HEK293 (cell line): ENCODE measurements around the gene CACHD1.
A peak's percentile ranks its signal among the peaks of the same experiment; 100 is the strongest.

Experiments used
- BCL6B ChIP-seq: fragments of 450-650 bp; formaldehyde crosslinking; IDR thresholded peaks from 2 replicates; pipeline ENCODE4 v1.5.1; 2017; ENCODE audit warnings: missing biosample characterization, missing genetic modification characterization
- FEZF1 ChIP-seq: fragments of 450-650 bp; formaldehyde crosslinking; IDR thresholded peaks from 2 replicates; pipeline ENCODE4 v1.5.1; 2016; ENCODE audit warnings: missing biosample characterization, missing genetic modification characterization
- GLIS1 ChIP-seq: fragments of 450-650 bp; formaldehyde crosslinking; IDR thresholded peaks from 2 replicates; pipeline ENCODE4 v1.5.1; 2016; ENCODE audit warnings: missing biosample characterization, missing genetic modification characterization
- HIC1 ChIP-seq: fragments of 450-650 bp; formaldehyde crosslinking; IDR thresholded peaks from 2 replicates; pipeline ENCODE4 v1.5.1; 2016; ENCODE audit warnings: missing biosample characterization, missing genetic modification characterization
- KLF16 ChIP-seq: fragments of 450-650 bp; formaldehyde crosslinking; IDR thresholded peaks from 2 replicates; pipeline ENCODE4 v1.5.1; 2017; ENCODE audit warnings: missing biosample characterization, missing genetic modification characterization
- MYNN ChIP-seq: fragments of 450-650 bp; formaldehyde crosslinking; IDR thresholded peaks from 2 replicates; pipeline ENCODE4 v1.5.1; 2016; ENCODE audit warnings: missing biosample characterization, missing genetic modification characterization, borderline replicate concordance
- SCRT2 ChIP-seq: fragments of 450-650 bp; formaldehyde crosslinking; IDR thresholded peaks from 2 replicates; pipeline ENCODE4 v1.5.1; 2016; ENCODE audit warnings: missing biosample characterization, missing genetic modification characterization
- SETDB1 ChIP-seq: IDR thresholded peaks from one replicate; pipeline ENCODE4 v1.6.1; 2017; ENCODE audit warnings: mild to moderate bottlenecking, low read length, moderate library complexity, mixed read lengths; ENCODE audit not compliant: insufficient read length
- YY2 ChIP-seq: fragments of 450-650 bp; formaldehyde crosslinking; IDR thresholded peaks from 2 replicates; pipeline ENCODE4 v1.5.1; 2016; ENCODE audit warnings: missing biosample characterization, missing genetic modification characterization
- ZBTB11 ChIP-seq: fragments of 450-650 bp; formaldehyde crosslinking; conservative IDR thresholded peaks from 2 replicates; pipeline ENCODE4 v1.5.1; 2016; ENCODE audit warnings: low read depth, missing biosample characterization, missing genetic modification characterization
- ZNF121 ChIP-seq: fragments of 450-650 bp; formaldehyde crosslinking; IDR thresholded peaks from 2 replicates; pipeline ENCODE4 v1.5.1; 2016; ENCODE audit warnings: missing biosample characterization, missing genetic modification characterization
- ZNF324 ChIP-seq: fragments of 450-650 bp; formaldehyde crosslinking; IDR thresholded peaks from 2 replicates; pipeline ENCODE4 v1.5.1; 2016; ENCODE audit warnings: missing biosample characterization, missing genetic modification characterization
- ZNF398 ChIP-seq: fragments of 450-650 bp; formaldehyde crosslinking; IDR thresholded peaks from 2 replicates; pipeline ENCODE4 v1.5.1; 2017; ENCODE audit warnings: missing biosample characterization, missing genetic modification characterization
- ZNF416 ChIP-seq: fragments of 450-650 bp; formaldehyde crosslinking; IDR thresholded peaks from 2 replicates; pipeline ENCODE4 v1.5.1; 2016; ENCODE audit warnings: missing biosample characterization, missing genetic modification characterization
- ZNF426 ChIP-seq: fragments of 450-650 bp; formaldehyde crosslinking; IDR thresholded peaks from 2 replicates; pipeline ENCODE4 v1.5.1; 2017; ENCODE audit warnings: missing biosample characterization, missing genetic modification characterization, mild to moderate bottlenecking, inconsistent platforms, moderate library complexity
- ZNF449 ChIP-seq: fragments of 450-650 bp; formaldehyde crosslinking; IDR thresholded peaks from 2 replicates; pipeline ENCODE4 v1.5.1; 2017; ENCODE audit warnings: missing biosample characterization, mild to moderate bottlenecking, missing genetic modification characterization, moderate library complexity
- ZNF501 ChIP-seq: fragments of 450-650 bp; formaldehyde crosslinking; IDR thresholded peaks from 2 replicates; pipeline ENCODE4 v1.5.1; 2016; ENCODE audit warnings: missing biosample characterization, missing genetic modification characterization
- ZNF521 ChIP-seq: fragments of 450-650 bp; formaldehyde crosslinking; IDR thresholded peaks from 2 replicates; pipeline ENCODE4 v1.5.1; 2017; ENCODE audit warnings: missing biosample characterization, mild to moderate bottlenecking, missing genetic modification characterization
- ZNF555 ChIP-seq: fragments of 450-650 bp; formaldehyde crosslinking; conservative IDR thresholded peaks from 2 replicates; pipeline ENCODE4 v1.5.1; 2017; ENCODE audit warnings: missing biosample characterization, mild to moderate bottlenecking, missing genetic modification characterization, inconsistent platforms
- ZNF621 ChIP-seq: fragments of 450-650 bp; formaldehyde crosslinking; IDR thresholded peaks from 2 replicates; pipeline ENCODE4 v1.5.1; 2017; ENCODE audit warnings: missing biosample characterization, missing genetic modification characterization
- ZNF626 ChIP-seq: fragments of 450-650 bp; sonication (Bioruptor Pico); formaldehyde crosslinking; IDR thresholded peaks from 2 replicates; pipeline ENCODE4 v1.5.1; 2018; ENCODE audit warnings: missing biosample characterization, missing genetic modification characterization, inconsistent platforms
- ZNF670 ChIP-seq: fragments of 450-650 bp; formaldehyde crosslinking; IDR thresholded peaks from 2 replicates; pipeline ENCODE4 v1.5.1; 2016; ENCODE audit warnings: missing biosample characterization, missing genetic modification characterization, low read depth
- ZSCAN30 ChIP-seq: fragments of 450-650 bp; IDR thresholded peaks from 2 replicates; pipeline ENCODE4 v1.5.1; 2018; ENCODE audit warnings: missing biosample characterization, mild to moderate bottlenecking, missing genetic modification characterization, moderate library complexity
- TF ChIP-seq, protein P1 (sequence below): fragments of 450-650 bp; formaldehyde crosslinking; optimal IDR thresholded peaks from 2 replicates; pipeline ENCODE3; 2016; ENCODE audit warnings: missing biosample characterization, mild to moderate bottlenecking, missing genetic modification characterization
- TF ChIP-seq, protein P2 (sequence below): fragments of 450-650 bp; formaldehyde crosslinking; IDR thresholded peaks from 2 replicates; pipeline ENCODE4 v1.5.0; 2017; ENCODE audit warnings: missing biosample characterization, missing genetic modification characterization, borderline replicate concordance

CACHD1 gene

GRCh38 chr1:64514197-64514765, 44.4 kb downstream of the CACHD1 start (continued):
- TF ChIP-seq ZNF449 (tag by site-specific recombination) (no peak; the same call in 1 of the 2 replicates), ZNF521 (no peak), ZNF555 (tag by site-specific recombination) (no peak), ZNF670 (tag by site-specific recombination) (no peak), ZSCAN30 (tag by site-specific recombination) (peak; percentile 91), GLIS1 (tag by site-specific recombination) (0 out of 2 replicates have a peak, but pooled peaks have one; percentile 28), MYNN (tag by site-specific recombination) (peak; percentile 91), ZNF621 (no peak), SCRT2 (tag by site-specific recombination) (no peak), HIC1 (tag by site-specific recombination) (no peak), ZNF121 (tag by site-specific recombination) (no peak), ZNF324 (0 out of 2 replicates have a peak, but pooled peaks have one; percentile 41), ZBTB11 (tag by site-specific recombination) (0 out of 2 replicates have a peak, but pooled peaks have one; percentile 8), ZNF398 (peak; percentile 36; the same call in 1 of the 2 replicates), FEZF1 (tag by site-specific recombination) (peak; percentile 99), ZNF416 (tag by site-specific recombination) (no peak), KLF16 (tag by site-specific recombination) (no peak), BCL6B (tag by site-specific recombination) (peak; percentile 91), YY2 (tag by site-specific recombination) (no peak), SETDB1 (no peak), ZNF501 (tag by site-specific recombination) (no peak), ZNF426 (tag by site-specific recombination) (no peak), ZNF626 (no peak)
- TF ChIP-seq, protein P1, sequence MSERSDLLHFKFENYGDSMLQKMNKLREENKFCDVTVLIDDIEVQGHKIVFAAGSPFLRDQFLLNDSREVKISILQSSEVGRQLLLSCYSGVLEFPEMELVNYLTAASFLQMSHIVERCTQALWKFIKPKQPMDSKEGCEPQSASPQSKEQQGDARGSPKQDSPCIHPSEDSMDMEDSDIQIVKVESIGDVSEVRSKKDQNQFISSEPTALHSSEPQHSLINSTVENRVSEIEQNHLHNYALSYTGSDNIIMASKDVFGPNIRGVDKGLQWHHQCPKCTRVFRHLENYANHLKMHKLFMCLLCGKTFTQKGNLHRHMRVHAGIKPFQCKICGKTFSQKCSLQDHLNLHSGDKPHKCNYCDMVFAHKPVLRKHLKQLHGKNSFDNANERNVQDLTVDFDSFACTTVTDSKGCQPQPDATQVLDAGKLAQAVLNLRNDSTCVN (tag by site-specific recombination), result no peak
- TF ChIP-seq, protein P2, sequence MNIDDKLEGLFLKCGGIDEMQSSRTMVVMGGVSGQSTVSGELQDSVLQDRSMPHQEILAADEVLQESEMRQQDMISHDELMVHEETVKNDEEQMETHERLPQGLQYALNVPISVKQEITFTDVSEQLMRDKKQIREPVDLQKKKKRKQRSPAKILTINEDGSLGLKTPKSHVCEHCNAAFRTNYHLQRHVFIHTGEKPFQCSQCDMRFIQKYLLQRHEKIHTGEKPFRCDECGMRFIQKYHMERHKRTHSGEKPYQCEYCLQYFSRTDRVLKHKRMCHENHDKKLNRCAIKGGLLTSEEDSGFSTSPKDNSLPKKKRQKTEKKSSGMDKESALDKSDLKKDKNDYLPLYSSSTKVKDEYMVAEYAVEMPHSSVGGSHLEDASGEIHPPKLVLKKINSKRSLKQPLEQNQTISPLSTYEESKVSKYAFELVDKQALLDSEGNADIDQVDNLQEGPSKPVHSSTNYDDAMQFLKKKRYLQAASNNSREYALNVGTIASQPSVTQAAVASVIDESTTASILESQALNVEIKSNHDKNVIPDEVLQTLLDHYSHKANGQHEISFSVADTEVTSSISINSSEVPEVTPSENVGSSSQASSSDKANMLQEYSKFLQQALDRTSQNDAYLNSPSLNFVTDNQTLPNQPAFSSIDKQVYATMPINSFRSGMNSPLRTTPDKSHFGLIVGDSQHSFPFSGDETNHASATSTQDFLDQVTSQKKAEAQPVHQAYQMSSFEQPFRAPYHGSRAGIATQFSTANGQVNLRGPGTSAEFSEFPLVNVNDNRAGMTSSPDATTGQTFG (tag by site-specific recombination), result no peak
